ENCODE data around the gene DHDH.

DNA sequence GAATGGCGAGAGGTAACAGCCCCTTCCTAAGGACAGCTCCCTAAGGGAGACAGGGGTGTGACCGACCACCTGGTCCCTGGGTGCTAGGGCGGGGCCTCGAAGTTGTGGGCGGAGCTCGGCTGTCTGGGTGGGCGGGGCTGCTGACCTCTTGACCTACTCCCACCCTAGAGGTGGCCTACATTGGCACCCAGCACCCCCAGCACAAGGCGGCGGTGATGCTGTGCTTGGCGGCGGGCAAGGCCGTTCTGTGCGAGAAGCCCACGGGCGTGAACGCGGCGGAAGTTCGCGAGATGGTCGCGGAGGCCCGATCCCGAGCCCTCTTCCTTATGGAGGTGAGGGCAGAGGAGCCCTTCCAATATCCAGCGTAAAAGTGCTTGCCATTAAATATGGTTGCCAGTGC lies 2.4 kb downstream of the DHDH start:
- TF ChIP-seq KLF9 (CRISPR knock-in tag; IDR thresholded peaks at IDR 0.05; ENCODE audit: low read depth) (no peak), CEBPB (IDR thresholded peaks at IDR 0.05; ENCODE audit: borderline replicate concordance, low read depth, low read length) (no peak), TRIM24 (CRISPR knock-in tag; IDR thresholded peaks at IDR 0.05) (no peak), EP300 (IDR thresholded peaks at IDR 0.05; ENCODE audit: low read depth in 2 of 2, low read length in 2 of 2) (no peak), EP300 (CRISPR knock-in tag; IDR thresholded peaks at IDR 0.05; ENCODE audit: borderline replicate concordance) (no peak), ZNF274 (CRISPR knock-in tag; IDR thresholded peaks at IDR 0.05) (no peak), ZFYVE20 (CRISPR knock-in tag; IDR thresholded peaks at IDR 0.05; ENCODE audit: borderline replicate concordance, low read depth) (no peak), SRF (IDR thresholded peaks at IDR 0.05; ENCODE audit: low read depth, low read length) (no peak), FOXK2 (IDR thresholded peaks at IDR 0.05) (no peak), ZNF138 (CRISPR knock-in tag; IDR thresholded peaks at IDR 0.05; ENCODE audit: low read depth) (no peak), ZNF12 (CRISPR knock-in tag; IDR thresholded peaks at IDR 0.05) (no peak)
- TF ChIP-seq, protein P1, sequence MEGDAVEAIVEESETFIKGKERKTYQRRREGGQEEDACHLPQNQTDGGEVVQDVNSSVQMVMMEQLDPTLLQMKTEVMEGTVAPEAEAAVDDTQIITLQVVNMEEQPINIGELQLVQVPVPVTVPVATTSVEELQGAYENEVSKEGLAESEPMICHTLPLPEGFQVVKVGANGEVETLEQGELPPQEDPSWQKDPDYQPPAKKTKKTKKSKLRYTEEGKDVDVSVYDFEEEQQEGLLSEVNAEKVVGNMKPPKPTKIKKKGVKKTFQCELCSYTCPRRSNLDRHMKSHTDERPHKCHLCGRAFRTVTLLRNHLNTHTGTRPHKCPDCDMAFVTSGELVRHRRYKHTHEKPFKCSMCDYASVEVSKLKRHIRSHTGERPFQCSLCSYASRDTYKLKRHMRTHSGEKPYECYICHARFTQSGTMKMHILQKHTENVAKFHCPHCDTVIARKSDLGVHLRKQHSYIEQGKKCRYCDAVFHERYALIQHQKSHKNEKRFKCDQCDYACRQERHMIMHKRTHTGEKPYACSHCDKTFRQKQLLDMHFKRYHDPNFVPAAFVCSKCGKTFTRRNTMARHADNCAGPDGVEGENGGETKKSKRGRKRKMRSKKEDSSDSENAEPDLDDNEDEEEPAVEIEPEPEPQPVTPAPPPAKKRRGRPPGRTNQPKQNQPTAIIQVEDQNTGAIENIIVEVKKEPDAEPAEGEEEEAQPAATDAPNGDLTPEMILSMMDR (CRISPR knock-in tag; IDR thresholded peaks at IDR 0.05): no peak
- TF ChIP-seq, protein P2, sequence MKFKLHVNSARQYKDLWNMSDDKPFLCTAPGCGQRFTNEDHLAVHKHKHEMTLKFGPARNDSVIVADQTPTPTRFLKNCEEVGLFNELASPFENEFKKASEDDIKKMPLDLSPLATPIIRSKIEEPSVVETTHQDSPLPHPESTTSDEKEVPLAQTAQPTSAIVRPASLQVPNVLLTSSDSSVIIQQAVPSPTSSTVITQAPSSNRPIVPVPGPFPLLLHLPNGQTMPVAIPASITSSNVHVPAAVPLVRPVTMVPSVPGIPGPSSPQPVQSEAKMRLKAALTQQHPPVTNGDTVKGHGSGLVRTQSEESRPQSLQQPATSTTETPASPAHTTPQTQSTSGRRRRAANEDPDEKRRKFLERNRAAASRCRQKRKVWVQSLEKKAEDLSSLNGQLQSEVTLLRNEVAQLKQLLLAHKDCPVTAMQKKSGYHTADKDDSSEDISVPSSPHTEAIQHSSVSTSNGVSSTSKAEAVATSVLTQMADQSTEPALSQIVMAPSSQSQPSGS (CRISPR knock-in tag; IDR thresholded peaks at IDR 0.05): no peak
- TF ChIP-seq, protein P3, sequence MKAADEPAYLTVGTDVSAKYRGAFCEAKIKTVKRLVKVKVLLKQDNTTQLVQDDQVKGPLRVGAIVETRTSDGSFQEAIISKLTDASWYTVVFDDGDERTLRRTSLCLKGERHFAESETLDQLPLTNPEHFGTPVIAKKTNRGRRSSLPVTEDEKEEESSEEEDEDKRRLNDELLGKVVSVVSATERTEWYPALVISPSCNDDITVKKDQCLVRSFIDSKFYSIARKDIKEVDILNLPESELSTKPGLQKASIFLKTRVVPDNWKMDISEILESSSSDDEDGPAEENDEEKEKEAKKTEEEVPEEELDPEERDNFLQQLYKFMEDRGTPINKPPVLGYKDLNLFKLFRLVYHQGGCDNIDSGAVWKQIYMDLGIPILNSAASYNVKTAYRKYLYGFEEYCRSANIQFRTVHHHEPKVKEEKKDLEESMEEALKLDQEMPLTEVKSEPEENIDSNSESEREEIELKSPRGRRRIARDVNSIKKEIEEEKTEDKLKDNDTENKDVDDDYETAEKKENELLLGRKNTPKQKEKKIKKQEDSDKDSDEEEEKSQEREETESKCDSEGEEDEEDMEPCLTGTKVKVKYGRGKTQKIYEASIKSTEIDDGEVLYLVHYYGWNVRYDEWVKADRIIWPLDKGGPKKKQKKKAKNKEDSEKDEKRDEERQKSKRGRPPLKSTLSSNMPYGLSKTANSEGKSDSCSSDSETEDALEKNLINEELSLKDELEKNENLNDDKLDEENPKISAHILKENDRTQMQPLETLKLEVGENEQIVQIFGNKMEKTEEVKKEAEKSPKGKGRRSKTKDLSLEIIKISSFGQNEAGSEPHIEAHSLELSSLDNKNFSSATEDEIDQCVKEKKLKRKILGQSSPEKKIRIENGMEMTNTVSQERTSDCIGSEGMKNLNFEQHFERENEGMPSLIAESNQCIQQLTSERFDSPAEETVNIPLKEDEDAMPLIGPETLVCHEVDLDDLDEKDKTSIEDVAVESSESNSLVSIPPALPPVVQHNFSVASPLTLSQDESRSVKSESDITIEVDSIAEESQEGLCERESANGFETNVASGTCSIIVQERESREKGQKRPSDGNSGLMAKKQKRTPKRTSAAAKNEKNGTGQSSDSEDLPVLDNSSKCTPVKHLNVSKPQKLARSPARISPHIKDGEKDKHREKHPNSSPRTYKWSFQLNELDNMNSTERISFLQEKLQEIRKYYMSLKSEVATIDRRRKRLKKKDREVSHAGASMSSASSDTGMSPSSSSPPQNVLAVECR (CRISPR knock-in tag; IDR thresholded peaks at IDR 0.05; ENCODE audit: borderline replicate concordance): no peak
